ENCODE measurements around the gene PFKM.

Gene PFKM

GRCh38 chr12:48119078-48119833, at the start of gene PFKM:
TSS of gene PFKM (plus strand) at chr12:48119364. CDS start at chr12:48122775, 3,411 bp downstream.
- DNase-seq (ENCODE audit: low read depth in 2 of 2), result peak; percentile 54 to 79

- DNase-seq (ENCODE audit: low read depth in 2 of 2), result no peak
Measured at GRCh38 chr12:48070033-48070432, 49.1 kb upstream of the PFKM start.

- no peak for DNase-seq (ENCODE audit: low read depth in 2 of 2)
Measured at GRCh38 chr12:48070731-48071130, 48.4 kb upstream of the PFKM start.

- DNase-seq (ENCODE audit: low read depth in 2 of 2), result no peak
Measured at GRCh38 chr12:48071808-48072207, 47.4 kb upstream of the PFKM start.

GRCh38 chr12:48072266-48072665, 46.9 kb upstream of the PFKM start:
- DNase-seq (ENCODE audit: low read depth in 2 of 2), result no peak

GRCh38 chr12:48074266-48074665, 44.9 kb upstream of the PFKM start:
- DNase-seq (ENCODE audit: low read depth in 2 of 2), result no peak

GRCh38 chr12:48075832-48076231, 43.3 kb upstream of the PFKM start:
- no peak for DNase-seq (ENCODE audit: low read depth in 2 of 2)

GRCh38 chr12:48077111-48077510, 42.1 kb upstream of the PFKM start:
- DNase-seq (ENCODE audit: low read depth in 2 of 2), result no peak

- no peak for DNase-seq (ENCODE audit: low read depth in 2 of 2)
Measured at GRCh38 chr12:48078901-48079300, 40.3 kb upstream of the PFKM start.

GRCh38 chr12:48080285-48080684, 38.9 kb upstream of the PFKM start:
- DNase-seq (ENCODE audit: low read depth in 2 of 2), result no peak

- DNase-seq (ENCODE audit: low read depth in 2 of 2), result no peak
Measured at GRCh38 chr12:48080821-48081220, 38.3 kb upstream of the PFKM start.

GRCh38 chr12:48084066-48084465, 35.1 kb upstream of the PFKM start:
- DNase-seq (ENCODE audit: low read depth in 2 of 2), result no peak

GRCh38 chr12:48084841-48085460, 34.2 kb upstream of the PFKM start:
- no peak for DNase-seq (ENCODE audit: low read depth in 2 of 2)

- DNase-seq (ENCODE audit: low read depth in 2 of 2), result no peak
Measured at GRCh38 chr12:48086327-48086726, 32.8 kb upstream of the PFKM start.

GRCh38 chr12:48092611-48093010, 26.6 kb upstream of the PFKM start:
- no peak for DNase-seq (ENCODE audit: low read depth in 2 of 2)

GRCh38 chr12:48104531-48104930, 14.6 kb upstream of the PFKM start:
- DNase-seq (ENCODE audit: low read depth in 2 of 2), result no peak

GRCh38 chr12:48105321-48105866, 13.8 kb upstream of the PFKM start:
- peak in 1 of 2 donors; percentile 18 for DNase-seq (ENCODE audit: low read depth in 2 of 2)

GRCh38 chr12:48105867-48106680, 13.1 kb upstream of the PFKM start, which contains the start of gene SENP1:
TSS of gene SENP1 (minus strand) at chr12:48106079. CDS start at chr12:48101472, 4,607 bp downstream.
- DNase-seq (ENCODE audit: low read depth in 2 of 2), result peak; percentile 87 to 89

- DNase-seq (ENCODE audit: low read depth in 2 of 2), result no peak
Measured at GRCh38 chr12:48106681-48107613, 12.2 kb upstream of the PFKM start.

GRCh38 chr12:48109424-48109823, 9.7 kb upstream of the PFKM start:
- DNase-seq (ENCODE audit: low read depth in 2 of 2), result no peak

- DNase-seq (ENCODE audit: low read depth in 2 of 2), result no peak
Measured at GRCh38 chr12:48110691-48111311, 8.4 kb upstream of the PFKM start.
